B cell (primary cell): ENCODE results near the gene NBDY. TPM values are rescaled to one million over a fixed set of nuclear protein-coding genes. Genes with fewer than 3 reads are reported as not detected.

ENCODE experiments used
- ATAC-seq: fragments of 200-7000 bp; cut with Tn5 transposase; one replicate; pipeline ENCODE4 v1.10.0; 2021; ENCODE audit warnings: low read depth, mild to moderate bottlenecking, moderate number of reproducible peaks, moderate library complexity
- CTCF ChIA-PET: fragments of 350-600 bp; sonication (Branson Sonifier 250); formaldehyde crosslinking; loops from one replicate; lab custom pipeline; 2021; ENCODE audit warnings: antibody characterized with exemption, inconsistent platforms; lab: Charles Lee
- POLR2A ChIA-PET: fragments of 350-600 bp; sonication (Branson Sonifier 250); formaldehyde crosslinking; loops from one replicate; lab custom pipeline; 2021; ENCODE audit warnings: antibody characterized with exemption; lab: Charles Lee
- DNase-seq: peaks from one replicate; pipeline ENCODE4 v3.0.0; 2013
- H2AFZ ChIP-seq: 2 replicates; pipeline ENCODE4 v1.6.1; 2012; ENCODE audit warnings: mild to moderate bottlenecking, low read depth, low read length; ENCODE audit not compliant: insufficient read depth, poor library complexity, severe bottlenecking
- H3K27ac ChIP-seq, 2 donors: 1 replicate in 1 of 2; 2 replicates in 1 of 2; pipeline ENCODE4 v1.5.1; 2012 to 2013; ENCODE audit warnings: low read length in 2 of 2, mild to moderate bottlenecking in 2 of 2, moderate library complexity in 1 of 2
- H3K27me3 ChIP-seq, 4 experiments: fragments of 200-600 bp in 1 of 4; sonication (generic) in 1 of 4; replicated peaks in 1 of 4; 1 replicate in 2 of 4; 2 replicates in 2 of 4; pipeline versions ENCODE4 v1.6.1 to v1.7.0; 2013 to 2016; ENCODE audit warnings: low read length in 3 of 4, mild to moderate bottlenecking in 2 of 4, mixed read lengths in 1 of 4, moderate library complexity in 1 of 4; ENCODE audit not compliant: insufficient read depth in 4 of 4, control insufficient read depth in 3 of 4; ENCODE audit errors: control extremely low read depth in 1 of 4
- H3K36me3 ChIP-seq, 2 experiments: replicated peaks in 1 of 2; 1 replicate in 1 of 2; 2 replicates in 1 of 2; pipeline versions ENCODE4 v1.6.1 to v1.7.1; 2013; ENCODE audit warnings: low read length in 1 of 2; ENCODE audit not compliant: insufficient read depth in 2 of 2, control insufficient read depth in 1 of 2; ENCODE audit errors: control extremely low read depth in 1 of 2, extremely low read depth in 1 of 2
- H3K4me1 ChIP-seq, 2 donors: fragments of 200-600 bp in 1 of 2; sonication (generic) in 1 of 2; 1 replicate in 1 of 2; 2 replicates in 1 of 2; pipeline versions ENCODE4 v1.5.1 to v1.6.1; 2013 to 2017; ENCODE audit warnings: low read length in 2 of 2; ENCODE audit not compliant: control insufficient read depth in 2 of 2, insufficient read depth in 2 of 2
- H3K4me2 ChIP-seq: replicated peaks from 2 replicates; pipeline ENCODE3; 2012; ENCODE audit warnings: mild to moderate bottlenecking, low read depth, low read length; ENCODE audit not compliant: poor library complexity, severe bottlenecking
- H3K4me3 ChIP-seq, 5 experiments: fragments of 200-600 bp in 1 of 5; sonication (generic) in 1 of 5; 1 replicate in 3 of 5; 2 replicates in 2 of 5; pipeline versions ENCODE4 v1.5.1 to v1.7.0; 2011 to 2016; ENCODE audit warnings: low read length in 4 of 5, mild to moderate bottlenecking in 4 of 5, low read depth in 2 of 5, control low read depth in 1 of 5, moderate library complexity in 1 of 5; ENCODE audit not compliant: insufficient read depth in 1 of 5; ENCODE audit errors: control extremely low read depth in 1 of 5, extremely low read depth in 1 of 5
- H3K79me2 ChIP-seq: fragments of 200-600 bp; sonication (generic); one replicate; pipeline ENCODE4 v1.6.0; 2016; ENCODE audit warnings: low read length; ENCODE audit not compliant: control insufficient read depth, insufficient read depth
- H3K9ac ChIP-seq: fragments of 200-600 bp; sonication (generic); 2 replicates; pipeline ENCODE4 v1.6.1; 2017; ENCODE audit warnings: mild to moderate bottlenecking, low read length, moderate library complexity
- H3K9me3 ChIP-seq, 3 donors: one replicate each; pipeline versions ENCODE4 v1.6.1 to v1.7.1; 2013; ENCODE audit warnings: low read length in 2 of 3; ENCODE audit not compliant: control insufficient read depth in 2 of 3, insufficient read depth in 1 of 3; ENCODE audit errors: control extremely low read depth in 1 of 3
- H4K20me1 ChIP-seq: 2 replicates; pipeline ENCODE4 v1.6.0; 2012; ENCODE audit warnings: mild to moderate bottlenecking, low read length; ENCODE audit not compliant: insufficient read depth, control insufficient read depth, poor library complexity, severe bottlenecking
- H3K27ac Mint-ChIP-seq: one replicate; pipeline ENCODE4 v1.8.0; 2021; ENCODE audit warnings: mixed read lengths
- H3K27me3 Mint-ChIP-seq: one replicate; pipeline ENCODE4 v1.8.0; 2021; ENCODE audit warnings: mixed read lengths
- H3K4me1 Mint-ChIP-seq: one replicate; pipeline ENCODE4 v1.8.0; 2021; ENCODE audit warnings: mixed read lengths
- H3K4me3 Mint-ChIP-seq: one replicate; pipeline ENCODE4 v1.8.0; 2021; ENCODE audit warnings: mixed read lengths
- H3K9me3 Mint-ChIP-seq: one replicate; pipeline ENCODE4 v1.8.0; 2022; ENCODE audit warnings: mixed read lengths; ENCODE audit not compliant: insufficient read depth
- CTCF ChIP-seq: fragments of 200-600 bp; IDR thresholded peaks from one replicate; pipeline ENCODE4 v1.8.0; 2022; ENCODE audit warnings: antibody characterized with exemption, mild to moderate bottlenecking
- EZH2 ChIP-seq: IDR thresholded peaks from 2 replicates; pipeline ENCODE4 v1.6.1; 2012; ENCODE audit warnings: borderline replicate concordance, low read depth, mild to moderate bottlenecking, moderate library complexity, low read length; ENCODE audit not compliant: insufficient read depth, poor library complexity, severe bottlenecking
- WGBS: methylation state at CpG from one replicate; pipeline ENCODE4 v1.1.5; 2013; ENCODE audit warnings: missing lambda C conversion rate; ENCODE audit not compliant: insufficient coverage; 5-methylcytosine and 5-hydroxymethylcytosine counted together
- intact Hi-C: fragments of 100-400 bp; cut with micrococcal nuclease; formaldehyde crosslinking; loops from one replicate; pipeline ENCODE4 v1.10.0; 2022
- polyA plus RNA-seq: library from polyadenylated mRNA; depleted of rRNA; stranded (reverse); fragments of >200 nt; gene quantifications from 2 replicates; pipeline ENCODE4 v1.2.3, GENCODE V29; 2012
- total RNA-seq, 2 donors: library from RNA; stranded (reverse); fragments of 120-200 nt in 1 of 2; gene quantifications; 1 replicate in 1 of 2; 2 replicates in 1 of 2; pipeline versions ENCODE4 v1.2.3 to v1.2.4, GENCODE V29; 2013 to 2022

NBDY gene
- total and polyA plus RNA-seq, 2 donors (not counting 1 experiment from before 2014, with no cell fraction given), result 26.7 to 36.5 TPM

- H3K27ac Mint-ChIP-seq, result no peak overlapping the region
- Histone ChIP-seq H3K36me3 (peaks cover 0 to 7% of the 10 kb centered on the region in 2 experiments), H3K9ac (peak overlapping the region; percentile 23), H3K27ac (no peak overlapping the region), H2AFZ (peak overlapping the region; percentile 20), H3K4me2 (peak overlapping the region; percentile 34), H3K4me3 (peak overlapping the region in 2 of 5 experiments; percentile 11 to 46), H4K20me1 (peaks cover 4% of the 10 kb centered on the region), H3K9me3 (no peaks in the 10 kb centered on the region), H3K27me3 (no peaks in the 10 kb centered on the region), H3K79me2 (peaks cover 20% of the 10 kb centered on the region), H3K4me1 (peaks cover 13 to 14% of the 10 kb centered on the region in 2 donors)
- intact Hi-C loops, result no loop called here
- no peak overlapping the region for H3K4me3 Mint-ChIP-seq
- no peak for TF ChIP-seq CTCF
- TF ChIP-seq EZH2, result no peak
- H3K4me1 Mint-ChIP-seq, result peaks cover 23% of the 10 kb centered on the region
- H3K9me3 Mint-ChIP-seq, result no peaks in the 10 kb centered on the region
- ChIA-PET POLR2A (no interaction called here), CTCF (no interaction called here)
- no CpG with 5 or more reads among the region's 3 CpGs for WGBS
- ATAC-seq (no peak), DNase-seq (no peak)
- H3K27me3 Mint-ChIP-seq, result no peaks in the 10 kb centered on the region
Observed at GRCh38 chrX:56788229-56788628, 59.2 kb downstream of the NBDY start.

- CTCF ChIA-PET, result no interaction called here
- H3K4me3 Mint-ChIP-seq, result no peak overlapping the region
- DNase-seq, result no peak
Observed at GRCh38 chrX:56788717-56789122, 59.7 kb downstream of the NBDY start.

More at GRCh38 chrX:56788717-56789122, 59.7 kb downstream of the NBDY start:
- Mint-ChIP-seq H3K27ac (no peak overlapping the region), H3K9me3 (no peaks in the 10 kb centered on the region), H3K4me1 (peaks cover 23% of the 10 kb centered on the region), H3K27me3 (no peaks in the 10 kb centered on the region)
- POLR2A ChIA-PET, result no interaction called here
- TF ChIP-seq CTCF (no peak), EZH2 (no peak)
- peak overlapping the region in 2 of 5 experiments; percentile 11 to 46 for H3K4me3 ChIP-seq
- H4K20me1 ChIP-seq, result peaks cover 4% of the 10 kb centered on the region
- no peak overlapping the region for H3K27ac ChIP-seq
- intact Hi-C loops, result no loop called here
- H3K9ac ChIP-seq, result peak overlapping the region; percentile 23
- peaks cover 0 to 5% of the 10 kb centered on the region in 2 experiments for H3K36me3 ChIP-seq
- peaks cover 19% of the 10 kb centered on the region for H3K79me2 ChIP-seq
- H3K27me3 ChIP-seq, result no peaks in the 10 kb centered on the region
- H2AFZ ChIP-seq, result peak overlapping the region; percentile 20
- H3K4me1 ChIP-seq, result peaks cover 13 to 14% of the 10 kb centered on the region in 2 donors
- H3K9me3 ChIP-seq, result no peaks in the 10 kb centered on the region
- peak overlapping the region; percentile 34 for H3K4me2 ChIP-seq
- WGBS, result 89% methylated on average over 6 of the region's 7 CpGs
- no peak for ATAC-seq
